Loucy (cell line): ENCODE data around the gene ZNF101.

Source experiments
- H2AFZ ChIP-seq: fragments of 200-600 bp; sonication (generic); 2 replicates; pipeline ENCODE4 v1.6.0; 2016; ENCODE audit warnings: antibody characterized with exemption, mild to moderate bottlenecking, low read length, moderate library complexity
- H3F3A ChIP-seq: fragments of 200-600 bp; 2 replicates; pipeline ENCODE4 v1.6.0; 2016; ENCODE audit warnings: antibody characterized with exemption, low read depth, mild to moderate bottlenecking
- H3K27me3 ChIP-seq: fragments of 200-600 bp; sonication (generic); 2 replicates; pipeline ENCODE4 v1.6.1; 2014; ENCODE audit warnings: low read length, mild to moderate bottlenecking; ENCODE audit not compliant: insufficient read depth, poor library complexity, severe bottlenecking
- H3K36me3 ChIP-seq: fragments of 200-600 bp; sonication (generic); 2 replicates; pipeline ENCODE4 v1.6.1; 2016; ENCODE audit warnings: low read length; ENCODE audit not compliant: insufficient read depth
- H3K4me1 ChIP-seq: fragments of 200-600 bp; sonication (generic); 2 replicates; pipeline ENCODE4 v1.5.1; 2014; ENCODE audit warnings: low read length, mild to moderate bottlenecking; ENCODE audit not compliant: insufficient read depth, poor library complexity, severe bottlenecking
- H3K4me2 ChIP-seq: fragments of 200-600 bp; sonication (generic); 2 replicates; pipeline ENCODE4 v1.6.0; 2014; ENCODE audit warnings: antibody characterized with exemption, low read length, low read depth, mild to moderate bottlenecking; ENCODE audit not compliant: poor library complexity, severe bottlenecking
- H3K4me3 ChIP-seq: fragments of 200-600 bp; sonication (generic); 2 replicates; pipeline ENCODE4 v1.5.1; 2014; ENCODE audit warnings: low read length, mild to moderate bottlenecking, mixed read lengths; ENCODE audit not compliant: poor library complexity, severe bottlenecking
- H3K79me2 ChIP-seq: fragments of 200-600 bp; sonication (generic); 2 replicates; pipeline ENCODE4 v1.6.1; 2014; ENCODE audit warnings: low read length; ENCODE audit not compliant: insufficient read depth
- H3K9ac ChIP-seq: fragments of 200-600 bp; sonication (generic); 2 replicates; pipeline ENCODE4 v1.6.0; 2014; ENCODE audit warnings: mild to moderate bottlenecking, low read depth, low read length, moderate library complexity; ENCODE audit not compliant: poor library complexity, severe bottlenecking
- H3K9me2 ChIP-seq: fragments of 200-600 bp; sonication (generic); replicated peaks from 2 replicates; pipeline ENCODE4 v1.6.1; 2016; ENCODE audit warnings: low read depth, low read length, mixed read lengths
- H3K9me3 ChIP-seq: fragments of 200-600 bp; sonication (generic); 2 replicates; pipeline ENCODE4 v1.6.1; 2014; ENCODE audit warnings: mild to moderate bottlenecking, antibody characterized with exemption, low read length, low read depth; ENCODE audit not compliant: insufficient read depth
- H4K20me1 ChIP-seq: fragments of 200-600 bp; sonication (generic); 2 replicates; pipeline ENCODE4 v1.6.0; 2014; ENCODE audit warnings: antibody characterized with exemption, low read length, mild to moderate bottlenecking; ENCODE audit not compliant: insufficient read depth, poor library complexity, severe bottlenecking
- CTCF ChIP-seq: fragments of 200-600 bp; sonication (generic); conservative IDR thresholded peaks from 2 replicates; pipeline ENCODE4 v1.5.1; 2014; ENCODE audit warnings: mild to moderate bottlenecking, antibody characterized with exemption, low read length
- EZH2phosphoT487 ChIP-seq: fragments of 200-600 bp; IDR thresholded peaks from 2 replicates; pipeline ENCODE4 v1.6.1; 2018; ENCODE audit warnings: antibody characterized with exemption, mild to moderate bottlenecking, moderate library complexity, borderline replicate concordance

ZNF101 gene

GRCh38 chr19:19645233-19645870 lies 23.3 kb upstream of the ZNF101 start:
- H3K4me3 ChIP-seq = no peak overlapping the region

GRCh38 chr19:19647037-19647835 lies 21.4 kb upstream of the ZNF101 start:
- H3F3A ChIP-seq = no peaks in the 10 kb centered on the region
- no peaks in the 10 kb centered on the region for H3K27me3 ChIP-seq
- H3K9ac ChIP-seq = no peak overlapping the region
- H3K36me3 ChIP-seq = peaks cover 45% of the 10 kb centered on the region; the same call in 1 of the 2 replicates
- H3K4me3 ChIP-seq = no peak overlapping the region
- H3K4me2 ChIP-seq = no peak overlapping the region
- TF ChIP-seq CTCF = no peak
- TF ChIP-seq EZH2phosphoT487 = no peak
- H4K20me1 ChIP-seq = no peaks in the 10 kb centered on the region
- H3K4me1 ChIP-seq = peaks cover 6% of the 10 kb centered on the region
- no peaks in the 10 kb centered on the region for H3K9me2 ChIP-seq
- H2AFZ ChIP-seq = no peak overlapping the region
- no peaks in the 10 kb centered on the region for H3K9me3 ChIP-seq
- peaks cover 10% of the 10 kb centered on the region; the same call in 1 of the 2 replicates for H3K79me2 ChIP-seq

More at GRCh38 chr19:19645233-19645870, 23.3 kb upstream of the ZNF101 start:
- peaks cover 11% of the 10 kb centered on the region; the same call in 1 of the 2 replicates for H3K79me2 ChIP-seq
- peaks cover 30% of the 10 kb centered on the region; the same call in 1 of the 2 replicates for H3K36me3 ChIP-seq
- H3K9ac ChIP-seq = no peak overlapping the region
- no peak overlapping the region for H3K4me2 ChIP-seq
- no peak overlapping the region for H2AFZ ChIP-seq
- TF ChIP-seq EZH2phosphoT487 = no peak
- no peak for TF ChIP-seq CTCF
- no peaks in the 10 kb centered on the region for H4K20me1 ChIP-seq
- peaks cover 11% of the 10 kb centered on the region for H3K4me1 ChIP-seq
- H3K9me2 ChIP-seq = no peaks in the 10 kb centered on the region
- no peaks in the 10 kb centered on the region for H3K9me3 ChIP-seq
- no peaks in the 10 kb centered on the region for H3F3A ChIP-seq
- H3K27me3 ChIP-seq = no peaks in the 10 kb centered on the region

GRCh38 chr19:19649155-19649554 lies 19.5 kb upstream of the ZNF101 start:
- no peaks in the 10 kb centered on the region for H3K4me1 ChIP-seq
- no peaks in the 10 kb centered on the region for H3K9me3 ChIP-seq
- H2AFZ ChIP-seq = no peak overlapping the region
- peaks cover 64% of the 10 kb centered on the region; the same call in 1 of the 2 replicates for H3K36me3 ChIP-seq
- H3K9me2 ChIP-seq = no peaks in the 10 kb centered on the region
- no peak overlapping the region for H3K4me3 ChIP-seq
- H3K27me3 ChIP-seq = no peaks in the 10 kb centered on the region
- no peak overlapping the region for H3K4me2 ChIP-seq
- H3K79me2 ChIP-seq = no peaks in the 10 kb centered on the region
- H3F3A ChIP-seq = no peaks in the 10 kb centered on the region
- no peak for TF ChIP-seq EZH2phosphoT487
- no peak for TF ChIP-seq CTCF
- no peaks in the 10 kb centered on the region for H4K20me1 ChIP-seq
- H3K9ac ChIP-seq = no peak overlapping the region
